Upper lobe of left lung (tissue), 4 donors: ENCODE results near the gene DGKZ.

ENCODE experiments used
- CTCF ChIP-seq, 6 experiments: fragments of 450-650 bp in 4 of 6; fragments of 200-600 bp in 2 of 6; sonication (generic) in 2 of 6; IDR thresholded peaks; one replicate each; pipeline ENCODE4 v1.5.1; 2016 to 2019; ENCODE audit warnings: antibody characterized with exemption in 6 of 6
- EP300 ChIP-seq, 4 donors: sonication (generic); formaldehyde crosslinking; IDR thresholded peaks; one replicate each; pipeline ENCODE4 v1.5.1; 2017; ENCODE audit warnings: antibody characterized with exemption in 4 of 4, control low read depth in 2 of 4
- POLR2A ChIP-seq, 4 donors: fragments of 450-650 bp; IDR thresholded peaks; one replicate each; pipeline ENCODE4 v1.5.1; 2016 to 2017; ENCODE audit warnings: antibody characterized with exemption in 4 of 4, mild to moderate bottlenecking in 2 of 4

DNA sequence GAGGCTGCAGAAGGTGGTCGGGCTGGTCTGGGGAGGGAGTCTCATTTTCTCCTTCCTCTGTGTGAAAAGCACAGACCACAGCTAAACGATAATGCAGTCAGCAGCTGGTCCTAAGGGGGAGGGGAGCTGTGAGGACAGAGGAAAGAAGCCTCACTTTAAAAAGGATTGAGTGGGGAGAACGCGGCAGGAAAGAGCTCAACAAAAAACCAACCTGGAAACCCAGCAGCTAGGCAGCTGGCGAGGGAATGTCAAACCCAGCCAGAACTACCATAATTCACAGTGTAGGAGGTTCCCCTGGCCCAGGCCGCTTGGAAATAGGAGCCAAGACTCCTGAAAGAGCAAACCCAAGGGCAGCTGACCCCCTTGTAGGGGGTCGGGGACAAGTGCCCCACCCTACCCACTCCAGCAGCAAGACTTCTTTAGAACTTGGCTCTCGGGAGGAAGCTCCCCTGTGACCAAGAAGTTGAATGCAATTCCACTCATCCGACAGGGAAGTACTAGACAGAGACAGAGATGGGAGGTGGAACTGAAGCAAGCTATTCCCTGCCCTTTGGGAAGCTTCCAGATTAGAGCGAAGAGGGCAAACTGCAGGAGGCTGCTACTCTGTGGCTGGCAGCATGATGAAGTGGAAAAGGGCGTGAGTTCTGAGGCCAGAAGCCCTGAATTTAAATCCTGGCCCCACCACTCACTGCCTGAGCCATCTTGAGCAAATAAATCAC lies 16.5 kb upstream of the DGKZ start:
- no peak for TF ChIP-seq POLR2A (IDR thresholded peaks at IDR 0.05)
- TF ChIP-seq CTCF (IDR thresholded peaks at IDR 0.05) = no peak
- no peak for TF ChIP-seq EP300 (IDR thresholded peaks at IDR 0.05)
